Stimulated activated CD4-positive, alpha-beta T cell treated with anti-CD3 and anti-CD28 coated beads, Interleukin-1b, Interleukin-23, amount 100 ng/mL, for 1 hour (primary cell): ENCODE results near the gene TRIOBP.
A peak's percentile ranks its signal among the peaks of the same experiment; 100 is the strongest.
"Not testable (repeated sequence)": the region's sequence is repeated elsewhere in the genome, so short reads cannot be mapped to it uniquely, and the experiment has no call there.

Source experiments
- DNase-seq, 2 donors: peaks; one replicate each; pipeline ENCODE4 v3.0.0-alpha.2; 2020; ENCODE audit warnings: low read depth in 2 of 2

The TRIOBP gene, protein sequence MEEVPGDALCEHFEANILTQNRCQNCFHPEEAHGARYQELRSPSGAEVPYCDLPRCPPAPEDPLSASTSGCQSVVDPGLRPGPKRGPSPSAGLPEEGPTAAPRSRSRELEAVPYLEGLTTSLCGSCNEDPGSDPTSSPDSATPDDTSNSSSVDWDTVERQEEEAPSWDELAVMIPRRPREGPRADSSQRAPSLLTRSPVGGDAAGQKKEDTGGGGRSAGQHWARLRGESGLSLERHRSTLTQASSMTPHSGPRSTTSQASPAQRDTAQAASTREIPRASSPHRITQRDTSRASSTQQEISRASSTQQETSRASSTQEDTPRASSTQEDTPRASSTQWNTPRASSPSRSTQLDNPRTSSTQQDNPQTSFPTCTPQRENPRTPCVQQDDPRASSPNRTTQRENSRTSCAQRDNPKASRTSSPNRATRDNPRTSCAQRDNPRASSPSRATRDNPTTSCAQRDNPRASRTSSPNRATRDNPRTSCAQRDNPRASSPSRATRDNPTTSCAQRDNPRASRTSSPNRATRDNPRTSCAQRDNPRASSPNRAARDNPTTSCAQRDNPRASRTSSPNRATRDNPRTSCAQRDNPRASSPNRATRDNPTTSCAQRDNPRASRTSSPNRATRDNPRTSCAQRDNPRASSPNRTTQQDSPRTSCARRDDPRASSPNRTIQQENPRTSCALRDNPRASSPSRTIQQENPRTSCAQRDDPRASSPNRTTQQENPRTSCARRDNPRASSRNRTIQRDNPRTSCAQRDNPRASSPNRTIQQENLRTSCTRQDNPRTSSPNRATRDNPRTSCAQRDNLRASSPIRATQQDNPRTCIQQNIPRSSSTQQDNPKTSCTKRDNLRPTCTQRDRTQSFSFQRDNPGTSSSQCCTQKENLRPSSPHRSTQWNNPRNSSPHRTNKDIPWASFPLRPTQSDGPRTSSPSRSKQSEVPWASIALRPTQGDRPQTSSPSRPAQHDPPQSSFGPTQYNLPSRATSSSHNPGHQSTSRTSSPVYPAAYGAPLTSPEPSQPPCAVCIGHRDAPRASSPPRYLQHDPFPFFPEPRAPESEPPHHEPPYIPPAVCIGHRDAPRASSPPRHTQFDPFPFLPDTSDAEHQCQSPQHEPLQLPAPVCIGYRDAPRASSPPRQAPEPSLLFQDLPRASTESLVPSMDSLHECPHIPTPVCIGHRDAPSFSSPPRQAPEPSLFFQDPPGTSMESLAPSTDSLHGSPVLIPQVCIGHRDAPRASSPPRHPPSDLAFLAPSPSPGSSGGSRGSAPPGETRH (N-terminal part only)

DNA sequence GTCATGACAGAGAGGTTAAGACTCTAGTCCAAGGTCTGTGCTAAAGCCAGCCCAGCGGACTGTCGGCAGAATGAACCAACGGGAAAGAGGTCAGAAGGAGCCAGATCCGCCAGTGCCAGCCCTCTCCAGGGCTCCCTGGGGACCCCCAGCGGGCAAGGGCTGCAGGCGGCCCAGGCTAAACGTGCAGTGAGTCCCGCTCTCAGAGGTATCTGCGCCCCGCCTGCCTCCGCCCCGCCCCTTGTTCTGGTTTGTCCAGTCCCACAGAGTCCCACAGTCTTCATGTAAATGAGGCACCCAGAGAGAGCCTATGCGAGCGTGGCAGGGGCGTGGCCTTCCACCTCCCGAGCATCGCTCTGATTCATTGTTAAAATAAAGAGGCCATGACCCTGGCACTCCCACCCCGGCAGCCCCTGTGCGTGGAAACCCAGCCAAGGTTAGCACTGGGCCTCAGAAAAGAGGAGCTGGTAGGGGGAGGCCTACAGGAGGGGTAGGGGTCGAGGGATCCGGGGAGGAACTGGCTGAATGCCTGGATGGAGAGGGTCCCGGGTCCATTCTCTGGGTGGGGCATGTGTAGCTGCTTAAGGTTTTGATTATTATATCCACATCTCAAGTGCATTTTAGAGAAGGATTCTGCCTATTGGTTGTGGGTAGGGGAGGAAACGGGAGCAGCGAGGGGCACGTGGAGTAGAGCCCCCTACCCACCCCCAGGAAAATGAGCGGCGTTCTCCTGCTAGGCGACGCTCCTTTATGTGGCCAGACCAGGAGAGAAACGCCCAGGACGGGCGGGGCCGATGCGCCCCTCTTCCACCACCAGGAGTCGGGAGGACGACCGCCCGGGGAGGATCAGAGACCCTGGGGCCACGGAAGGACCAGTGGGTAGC is at the start of gene TRIOBP:
Gene TRIOBP (plus strand): TSS at position 392 of the 881 bp plus-strand sequence. CDS start 4,318 bp downstream, outside the sequence.
- peak; percentile 54 to 67 for DNase-seq

DNA sequence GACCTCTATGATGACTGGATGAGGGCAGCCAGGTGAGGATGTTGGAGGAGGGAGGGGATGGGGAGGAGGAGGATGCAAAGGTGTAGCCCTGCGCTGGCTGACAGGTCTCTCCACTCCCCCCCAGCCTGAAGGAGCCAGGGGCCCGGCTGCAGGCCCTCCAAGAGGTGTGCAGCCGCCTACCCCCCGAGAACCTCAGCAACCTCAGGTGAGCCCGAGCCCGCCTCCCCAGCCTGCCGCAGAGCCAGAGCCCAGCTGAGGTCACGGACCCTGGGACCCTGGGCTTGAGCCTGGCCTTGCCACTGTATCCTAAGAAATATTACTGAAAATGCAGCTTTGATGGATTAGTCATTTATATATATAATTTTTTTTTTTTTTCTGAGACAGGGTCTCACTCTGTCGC is 49.5 kb upstream of the TRIOBP start:
- no peak for DNase-seq

GRCh38 chr22:37647928-37648327 is 48.9 kb upstream of the TRIOBP start:
- DNase-seq: no peak

DNA sequence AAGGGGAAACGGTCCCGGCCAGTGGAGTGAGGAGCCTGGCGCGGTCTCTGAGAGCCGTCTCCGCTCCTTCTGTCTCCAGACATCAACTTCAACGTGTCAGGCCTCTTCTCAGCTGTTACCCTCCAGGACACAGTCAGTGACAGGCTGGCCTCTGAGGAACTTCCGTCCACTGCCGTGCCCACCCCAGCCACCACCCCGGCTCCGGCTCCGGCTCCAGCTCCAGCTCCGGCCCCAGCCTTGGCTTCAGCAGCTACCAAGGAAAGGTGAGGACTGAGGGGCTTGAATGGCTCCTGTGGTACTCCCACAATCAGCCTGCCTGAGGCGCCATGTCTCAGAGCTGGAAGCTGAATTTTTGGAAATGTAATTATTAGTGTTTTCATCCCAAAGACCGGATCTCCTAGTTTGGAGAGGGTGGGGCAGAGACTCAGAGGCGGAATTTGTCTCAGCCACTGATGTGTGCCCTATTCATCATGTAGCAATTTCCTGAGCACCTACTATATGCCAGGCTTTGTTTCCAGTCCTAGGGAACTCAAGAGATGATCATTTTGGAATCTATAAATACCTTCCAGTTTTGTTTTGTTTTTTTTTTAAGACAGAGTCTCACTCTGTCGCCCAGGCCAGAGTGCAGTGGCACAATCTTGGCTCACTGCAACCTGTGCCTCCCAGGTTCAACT is 46.2 kb upstream of the TRIOBP start:
- DNase-seq: no peak

GRCh38 chr22:37654563-37655251 is 42.1 kb upstream of the TRIOBP start:
- no peak for DNase-seq

DNA sequence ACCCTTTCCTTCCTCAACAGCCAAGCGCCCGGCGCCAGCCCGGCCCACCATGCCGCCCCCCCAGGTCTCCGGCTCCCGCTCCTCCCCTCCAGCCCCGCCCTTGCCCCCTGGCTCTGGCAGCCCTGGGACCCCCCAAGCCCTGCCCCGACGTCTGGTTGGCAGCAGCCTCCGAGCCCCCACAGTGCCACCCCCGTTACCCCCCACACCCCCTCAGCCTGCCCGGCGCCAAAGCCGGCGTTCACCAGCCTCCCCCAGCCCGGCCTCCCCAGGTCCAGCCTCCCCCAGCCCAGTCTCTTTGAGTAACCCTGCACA is 41.6 kb upstream of the TRIOBP start:
- DNase-seq: no peak

- not testable (repeated sequence) for DNase-seq
These were observed 40.3 kb upstream of the TRIOBP start for GRCh38 chr22:37656583-37656982.

GRCh38 chr22:37657590-37658132 is 39.2 kb upstream of the TRIOBP start:
- no peak for DNase-seq

DNA sequence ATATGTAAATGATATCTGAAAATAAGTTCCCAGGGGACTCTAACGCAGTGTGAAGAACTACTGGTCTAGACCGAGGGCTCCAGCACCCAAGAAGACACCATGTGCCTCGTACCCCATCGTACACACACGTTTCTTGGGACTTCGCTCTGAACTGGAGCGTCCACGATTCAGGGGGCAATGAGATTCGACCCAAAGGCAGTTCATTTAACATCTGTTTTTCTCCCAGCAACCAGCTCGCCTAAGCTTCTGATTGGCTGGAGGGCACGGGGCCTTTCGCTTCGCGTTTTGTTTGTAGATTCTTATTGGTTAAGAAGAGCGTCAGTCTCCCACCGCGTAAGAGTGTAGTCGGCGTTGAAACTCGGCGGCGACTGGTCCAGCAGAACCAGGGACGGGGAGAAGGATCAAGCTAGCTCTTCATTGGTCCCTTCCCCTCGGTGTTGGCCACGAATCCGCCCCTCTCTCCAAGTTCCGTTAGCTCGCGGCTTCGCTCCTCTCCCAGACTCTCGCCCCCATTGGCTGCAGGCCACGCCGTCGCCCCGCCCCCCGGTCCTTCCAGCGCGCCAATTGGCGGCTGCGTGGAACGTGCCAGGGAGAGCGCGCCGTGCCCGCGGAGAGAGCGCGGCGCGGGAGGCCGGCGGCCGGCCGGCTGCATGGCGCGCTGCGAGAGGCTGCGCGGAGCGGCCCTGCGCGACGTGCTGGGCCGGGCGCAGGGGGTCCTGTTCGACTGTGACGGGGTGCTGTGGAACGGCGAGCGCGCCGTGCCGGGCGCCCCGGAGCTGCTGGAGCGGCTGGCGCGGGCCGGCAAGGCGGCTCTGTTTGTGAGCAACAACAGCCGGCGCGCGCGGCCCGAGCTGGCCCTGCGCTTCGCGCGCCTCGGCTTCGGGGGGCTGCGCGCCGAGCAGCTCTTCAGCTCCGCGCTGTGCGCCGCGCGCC is 38.4 kb upstream of the TRIOBP start, which contains the start of gene PDXP:
Gene PDXP (plus strand): TSS at position 591 of the 933 bp plus-strand sequence. CDS start 60 bp downstream, at position 651.
- DNase-seq: peak; percentile 96 to 97

GRCh38 chr22:37659066-37659896 is 37.6 kb upstream of the TRIOBP start:
- no peak for DNase-seq

- DNase-seq: no peak
These were observed 36.7 kb upstream of the TRIOBP start for GRCh38 chr22:37659897-37660708.

DNA sequence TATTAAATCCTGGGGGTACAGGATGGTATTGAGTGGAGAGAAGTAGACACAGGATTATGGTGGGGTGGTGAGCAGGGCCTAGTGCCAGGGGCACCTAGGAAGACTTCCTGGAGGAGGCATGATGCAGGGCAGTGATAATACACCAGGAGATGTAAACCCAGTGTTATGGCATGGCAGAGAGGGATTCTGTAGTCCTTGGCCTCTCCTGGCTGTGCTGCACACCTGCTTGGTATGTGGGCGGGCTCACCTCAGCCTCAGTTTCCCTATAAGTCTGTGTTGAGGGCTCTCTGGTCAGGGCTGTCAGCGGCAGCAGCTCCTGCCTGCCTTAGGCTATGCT is 36.2 kb upstream of the TRIOBP start:
- no peak for DNase-seq

GRCh38 chr22:37661160-37661924 is 35.5 kb upstream of the TRIOBP start:
- DNase-seq: no peak

- DNase-seq: no peak
These were observed 34.8 kb upstream of the TRIOBP start for GRCh38 chr22:37662039-37662438.

DNA sequence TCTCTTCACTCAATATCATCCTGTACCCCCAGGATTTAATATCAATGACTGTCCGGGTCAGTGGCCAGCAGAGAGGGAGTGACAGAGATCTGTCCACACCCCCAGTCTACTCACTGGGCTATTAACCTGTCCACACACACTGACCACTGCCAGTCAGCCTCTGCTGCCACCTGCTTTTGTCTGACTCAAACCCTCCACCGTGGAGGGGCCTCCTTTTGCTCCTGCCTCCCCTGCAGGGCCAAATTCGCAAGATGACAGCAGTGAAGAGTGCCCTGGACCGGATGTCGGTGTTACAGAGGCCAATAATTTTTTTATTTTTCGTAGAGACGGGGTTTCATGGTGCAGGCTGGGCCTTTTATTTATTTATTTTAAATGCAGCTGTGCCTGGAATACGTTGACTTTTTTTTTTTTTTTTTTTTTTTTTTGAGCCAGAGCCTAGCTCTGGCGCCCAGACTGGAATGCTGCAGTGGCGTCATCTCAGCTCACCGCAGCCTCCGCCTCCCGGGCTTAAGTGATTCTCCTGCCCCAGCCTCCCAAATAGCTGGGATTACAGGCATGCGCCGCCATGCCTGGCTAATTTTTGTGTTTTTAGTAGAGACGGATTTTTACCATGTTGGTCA is 33.2 kb upstream of the TRIOBP start:
- DNase-seq: no peak
